Measurements from ENCODE around the gene FGF11.

Gene FGF11
- 0.17 to 0.78 reads per million in 2 experiments for total RNA-seq

GRCh38 chr17:7439462-7440112, at the start of gene FGF11:
TSS of gene FGF11 (plus strand) at chr17:7439512. CDS start at chr17:7439621, 109 bp downstream.
- no peak for DNase-seq (ENCODE audit: low read depth)

GRCh38 chr17:7389924-7390910, 49.1 kb upstream of the FGF11 start:
- DNase-seq (ENCODE audit: low read depth): no peak

GRCh38 chr17:7391307-7391706, 48.0 kb upstream of the FGF11 start:
- no peak for DNase-seq (ENCODE audit: low read depth)

- DNase-seq (ENCODE audit: low read depth): no peak
Measured at GRCh38 chr17:7392696-7393612, 46.4 kb upstream of the FGF11 start.

GRCh38 chr17:7393613-7394451, 45.5 kb upstream of the FGF11 start:
- peak; percentile 59 for DNase-seq (ENCODE audit: low read depth)

- DNase-seq (ENCODE audit: low read depth): peak; percentile 72
Measured at GRCh38 chr17:7394452-7395191, 44.7 kb upstream of the FGF11 start, which contains the start of gene PLSCR3. TSS of gene PLSCR3 (minus strand) at chr17:7394525. CDS start at chr17:7394110, 415 bp downstream.

GRCh38 chr17:7396147-7396546, 43.2 kb upstream of the FGF11 start:
- DNase-seq (ENCODE audit: low read depth): no peak

DNA sequence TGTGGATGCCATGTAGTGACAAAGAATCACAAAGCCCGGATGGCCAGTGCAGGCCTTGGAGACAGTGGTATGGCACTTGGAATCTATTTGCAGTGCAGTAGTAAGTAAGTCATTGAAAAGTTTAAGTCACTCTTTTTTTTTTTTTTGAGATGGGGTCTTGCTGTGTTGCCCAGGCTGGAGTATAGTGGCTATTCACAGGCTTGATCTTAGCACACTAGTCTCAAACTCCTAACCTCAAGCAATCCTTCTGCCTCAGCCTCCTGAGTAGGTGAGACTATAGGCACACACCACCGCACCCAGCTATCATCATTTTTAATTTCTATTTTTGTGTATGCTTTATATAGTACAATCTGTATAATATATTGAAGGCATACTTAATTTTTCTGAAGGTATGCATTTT, 40.7 kb upstream of the FGF11 start:
- no peak for DNase-seq (ENCODE audit: low read depth)

DNA sequence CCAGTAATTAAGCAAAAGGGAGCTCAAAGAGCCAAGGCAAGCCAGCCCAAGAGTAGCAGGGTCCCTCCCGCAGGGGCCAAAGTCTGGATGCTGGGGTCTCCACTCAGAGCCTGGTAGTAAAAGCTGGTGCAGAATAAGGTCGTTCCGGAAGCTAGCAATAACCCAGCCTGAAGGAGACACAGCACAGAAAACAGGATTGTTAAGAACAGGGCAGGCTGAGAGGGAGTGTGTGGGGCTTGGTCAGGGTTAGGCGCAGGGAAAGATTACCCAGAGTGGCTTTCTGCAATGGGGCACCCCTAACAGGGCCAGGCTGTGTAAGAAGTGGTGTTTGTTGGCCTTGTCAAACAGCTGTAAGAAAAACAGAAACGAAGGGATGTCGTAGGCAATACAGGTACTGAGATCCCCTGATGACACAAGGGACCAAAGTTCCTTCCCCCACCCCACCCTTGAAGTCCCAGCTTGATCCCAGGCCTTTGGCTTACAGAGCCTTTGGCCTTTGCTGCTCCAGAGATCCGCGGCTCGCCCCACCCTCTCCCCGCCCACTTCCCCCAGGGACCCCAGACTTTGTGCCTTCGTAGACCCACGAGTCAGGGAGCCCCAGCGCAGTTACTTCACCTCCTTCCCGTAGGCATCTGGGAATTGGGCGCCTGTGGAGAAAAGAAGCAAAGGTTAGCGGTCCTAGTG, 36.1 kb upstream of the FGF11 start:
- DNase-seq (ENCODE audit: low read depth): peak; percentile 12

GRCh38 chr17:7403727-7403976, 35.7 kb upstream of the FGF11 start:
- no peak for DNase-seq (ENCODE audit: low read depth)

DNA sequence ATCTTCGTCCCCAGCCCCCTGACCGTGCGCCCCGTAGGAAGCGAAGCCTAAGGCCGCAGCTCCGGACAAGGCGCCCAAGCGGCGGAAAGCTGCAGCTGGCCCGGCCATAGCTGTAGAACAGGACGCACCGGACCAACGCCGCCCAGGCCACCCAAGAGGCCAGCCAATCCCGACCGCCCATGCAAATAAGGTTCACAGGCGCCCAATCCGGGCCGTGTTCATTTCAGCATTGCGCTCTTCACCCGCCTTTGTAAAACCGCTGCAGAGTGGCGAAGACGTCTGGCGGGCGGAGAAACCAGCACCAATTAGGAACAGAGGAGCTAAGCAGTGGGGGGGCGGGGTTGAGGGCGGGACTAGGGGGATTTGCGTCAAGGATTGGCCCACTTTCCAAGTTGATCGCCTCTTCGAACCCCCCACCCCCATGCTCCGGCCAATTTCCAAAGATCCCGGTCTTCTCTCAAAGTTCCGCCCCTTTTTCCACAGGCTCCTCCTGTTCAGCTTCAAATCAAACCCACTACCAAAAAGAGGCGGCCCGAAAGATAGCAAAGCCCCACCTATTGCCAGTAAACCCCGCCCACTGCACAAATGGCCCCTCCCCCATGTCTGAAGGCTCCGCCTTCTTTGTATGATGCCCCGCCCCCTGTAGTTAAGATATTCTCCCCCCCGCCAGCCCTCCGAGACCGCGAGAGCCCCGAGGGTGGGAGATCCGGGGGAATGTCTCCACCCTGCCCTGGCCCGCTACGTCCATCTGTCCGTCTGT, 35.2 kb upstream of the FGF11 start, which contains the start of gene TMEM256:
TSS of gene TMEM256 (minus strand) at position 121 of the 760 bp plus-strand sequence. CDS start at position 108, 13 bp downstream.
- peak; percentile 95 for DNase-seq (ENCODE audit: low read depth)

GRCh38 chr17:7404737-7405349, 34.5 kb upstream of the FGF11 start:
- peak; percentile 65 for DNase-seq (ENCODE audit: low read depth)

DNA sequence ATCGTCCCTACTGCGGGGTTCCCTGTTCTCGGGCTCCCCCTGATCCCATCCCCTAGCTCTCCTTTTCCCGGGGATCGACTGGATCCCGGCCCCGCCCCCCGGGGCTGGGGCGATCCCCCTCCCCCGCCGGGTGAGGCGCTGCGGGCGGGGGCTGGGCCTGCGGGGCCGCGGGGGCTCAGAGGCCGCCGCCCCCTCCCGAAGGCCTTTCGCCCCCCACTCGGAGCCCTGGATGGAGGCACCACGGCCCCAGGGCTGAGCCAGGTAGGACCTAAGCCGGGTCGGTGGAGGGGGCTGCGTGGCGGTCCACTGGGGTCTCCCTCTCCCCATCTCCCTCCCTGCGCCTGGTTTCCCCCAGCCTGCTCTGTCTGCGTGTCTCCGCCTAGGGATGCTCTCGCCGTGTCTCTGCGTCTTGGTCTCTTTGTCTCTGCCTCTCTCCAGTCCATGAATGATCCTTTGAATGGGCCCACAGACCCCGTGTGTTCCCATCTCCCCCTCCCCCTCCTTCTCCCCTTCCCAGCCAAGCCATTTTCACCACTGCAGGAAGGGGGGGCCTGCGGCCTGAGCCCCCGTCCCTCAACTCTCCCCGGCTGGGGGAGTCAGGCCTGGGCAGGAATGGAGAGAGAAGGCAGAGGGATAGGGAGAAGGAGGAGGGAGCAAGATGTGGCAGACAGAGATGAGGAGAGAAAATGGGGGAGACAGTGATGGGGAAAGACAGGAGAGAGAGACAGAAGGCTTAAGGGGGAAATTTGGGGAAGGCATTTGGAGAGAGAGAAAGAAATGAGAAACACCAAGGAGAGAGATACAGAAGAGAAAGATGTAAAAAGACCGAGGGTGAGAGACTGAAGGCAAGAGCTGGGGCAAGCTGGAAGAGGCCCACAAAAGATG, 33.7 kb upstream of the FGF11 start:
- DNase-seq (ENCODE audit: low read depth): no peak

GRCh38 chr17:7406235-7406825, 33.0 kb upstream of the FGF11 start:
- DNase-seq (ENCODE audit: low read depth): no peak

DNA sequence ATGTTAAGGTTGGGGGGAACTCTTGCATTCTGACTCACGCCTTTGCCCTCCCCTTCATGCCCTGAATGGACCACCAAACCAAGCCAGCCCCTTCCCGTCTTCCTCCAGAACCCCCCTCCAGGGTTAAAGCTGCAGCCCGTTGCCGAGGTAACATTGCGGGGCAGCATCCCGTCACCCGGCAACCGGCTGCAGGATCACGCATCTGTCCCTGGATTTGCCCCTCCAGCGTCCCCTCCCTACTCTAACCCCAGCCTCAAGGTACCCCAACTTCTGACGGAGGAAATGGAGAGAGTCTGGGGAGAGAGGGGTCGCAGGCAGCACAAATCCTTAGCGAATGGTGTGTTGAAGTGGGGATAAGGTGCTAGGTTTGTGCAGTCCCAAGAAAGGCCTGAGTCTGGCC, 32.2 kb upstream of the FGF11 start:
- DNase-seq (ENCODE audit: low read depth): no peak

DNA sequence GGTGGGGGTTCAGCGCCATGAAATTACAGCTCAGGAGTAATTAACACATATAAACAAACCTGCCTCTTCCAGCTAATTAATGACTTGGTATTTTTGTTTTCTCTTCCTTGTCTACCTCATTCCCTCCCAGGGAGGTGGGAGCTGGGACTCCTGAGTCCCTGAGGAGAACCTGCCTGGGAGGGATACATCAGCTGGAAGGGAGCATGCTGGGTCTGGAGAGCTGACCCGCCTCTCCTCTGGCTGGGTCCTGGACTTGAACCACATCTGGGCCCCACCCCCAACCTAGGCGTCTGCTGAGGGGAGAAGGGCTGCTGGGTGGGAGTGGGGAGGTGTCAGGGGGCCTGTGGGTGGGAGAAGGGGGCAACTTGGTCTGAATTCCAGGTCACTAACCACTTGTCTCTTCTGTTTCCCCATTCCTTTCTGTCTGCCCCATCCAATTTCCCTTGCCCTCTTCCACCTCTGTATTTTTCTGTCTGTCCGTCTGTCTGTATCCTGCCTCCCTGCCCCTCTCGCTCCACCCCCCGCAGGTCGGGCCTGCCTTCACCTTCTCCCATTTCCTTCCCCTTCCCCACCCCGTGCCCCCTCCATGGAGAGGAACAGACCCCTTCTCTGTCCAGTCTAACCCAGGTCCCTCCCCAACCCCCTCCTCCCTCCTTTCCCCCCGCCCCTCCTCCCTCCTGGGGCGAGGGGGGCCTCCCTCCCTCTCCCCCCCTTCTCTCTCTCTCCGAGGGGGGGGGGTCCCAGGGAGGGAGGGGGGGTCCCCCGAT, 31.6 kb upstream of the FGF11 start, which contains the start of gene NLGN2:
TSS of gene NLGN2 (plus strand) at position 361 of the 767 bp plus-strand sequence. CDS start 411 bp downstream, outside the sequence.
- no peak for DNase-seq (ENCODE audit: low read depth)

Measured in T follicular helper cell (primary cell).